ENCODE measurements around the gene ZNF813. TPM values are rescaled to one million over a fixed set of nuclear protein-coding genes. Genes with fewer than 3 reads are reported as not detected.
"Not testable (repeated sequence)": the region's sequence is repeated elsewhere in the genome, so short reads cannot be mapped to it uniquely, and the experiment has no call there.

The ZNF813 gene
- polyA plus RNA-seq, 3 donors: 0.74 to 1.1 (median 0.95) TPM

DNA sequence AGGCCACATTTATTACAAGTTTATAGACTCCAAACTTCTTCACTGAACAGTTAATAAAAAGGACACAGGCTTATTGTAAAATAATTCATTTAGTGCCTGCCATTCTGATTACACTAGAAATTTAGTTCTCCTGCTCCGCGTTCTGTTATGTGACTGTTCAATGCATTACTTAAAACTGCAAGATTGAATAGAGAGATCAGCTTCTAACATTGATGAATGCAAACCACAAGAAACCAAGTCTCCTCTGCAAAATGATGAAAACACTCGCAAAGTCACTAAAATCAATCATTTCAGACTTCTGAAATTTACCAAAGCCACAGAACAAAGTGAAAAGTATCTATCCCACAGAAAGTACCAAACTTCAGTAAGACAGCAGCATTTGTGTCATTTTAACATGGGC is 47.5 kb downstream of the ZNF813 start:
- 93 to 100% (median 95%) methylated on average over 3 of the region's 3 CpGs for WGBS, 3 donors
- not testable (repeated sequence) for H3K27ac ChIP-seq (ENCODE audit: low read depth, low read length)

DNA sequence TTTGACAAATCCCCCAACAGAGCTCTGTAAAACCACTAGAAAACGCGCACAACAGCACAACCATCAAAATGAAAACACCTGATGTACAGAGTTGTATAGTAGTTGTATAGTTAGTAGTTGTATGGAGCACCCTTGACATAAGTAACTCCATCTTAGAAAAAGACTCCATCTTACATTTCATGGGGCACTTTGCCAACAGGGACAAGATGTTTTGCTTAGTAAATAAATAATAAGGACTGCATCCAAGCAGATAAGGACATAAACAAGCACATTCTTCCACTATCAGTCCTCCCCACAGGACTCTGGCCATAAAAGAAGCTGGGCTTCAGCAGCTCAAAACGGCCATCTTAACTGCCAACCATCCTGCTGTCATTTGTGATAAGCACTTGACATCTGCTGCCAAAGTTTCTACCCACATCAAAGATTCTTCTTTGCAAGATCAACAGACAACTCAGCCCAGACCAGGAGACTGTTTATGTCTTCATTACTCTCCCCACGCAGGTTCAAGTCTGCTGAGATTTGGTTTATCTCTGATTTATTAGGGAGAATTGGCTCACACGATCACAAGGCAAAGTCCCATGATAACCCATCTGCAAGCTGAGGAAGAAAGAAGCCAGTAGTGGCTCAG is 49.7 kb downstream of the ZNF813 start:
- H3K27ac ChIP-seq (ENCODE audit: low read depth, low read length): no peak overlapping the region
- 56 to 72% (median 68%) methylated on average over 5 of the region's 5 CpGs for WGBS, 3 donors

DNA sequence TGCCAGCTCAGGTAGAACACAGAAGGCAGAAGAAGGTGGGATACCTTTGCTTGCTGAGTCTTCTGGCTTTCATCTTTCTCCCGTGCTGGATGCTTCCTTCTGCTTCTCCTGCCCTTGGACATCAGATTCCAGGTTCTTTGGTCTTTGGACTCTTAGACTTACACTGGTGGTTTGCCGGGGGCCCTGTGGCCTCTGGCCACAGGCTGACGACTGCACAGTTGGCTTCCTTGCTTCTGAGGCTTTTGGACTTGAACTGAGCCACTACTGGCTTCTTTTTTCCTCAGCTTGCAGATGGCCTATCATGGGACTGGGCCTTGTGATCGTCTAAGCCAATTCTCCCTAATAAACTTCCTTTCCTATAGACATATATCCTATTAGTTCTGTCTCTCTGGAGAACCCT is 50.6 kb downstream of the ZNF813 start:
- 76 to 79% (median 77%) methylated on average over 4 of the region's 4 CpGs for WGBS, 3 donors
- no peak overlapping the region for H3K27ac ChIP-seq (ENCODE audit: low read depth, low read length)

DNA sequence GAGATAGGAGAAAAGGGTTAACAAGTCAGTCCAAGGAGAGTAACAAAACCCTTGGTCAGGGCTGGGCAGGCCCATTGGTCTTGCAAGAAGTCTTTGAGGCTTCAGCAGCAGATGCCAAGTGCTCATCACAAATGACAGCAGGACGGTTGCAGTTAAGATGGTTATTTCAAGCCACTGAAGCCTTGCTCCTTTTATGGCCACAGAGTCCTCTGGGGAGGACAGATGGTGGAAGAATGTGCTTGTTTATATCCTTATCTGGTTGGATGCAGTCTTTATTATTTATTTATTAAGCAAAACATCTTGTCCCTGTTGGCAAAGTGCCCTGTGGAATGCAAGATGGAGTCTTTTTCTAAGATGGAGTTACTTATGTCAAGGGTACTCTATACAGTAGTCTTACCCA is 51.2 kb downstream of the ZNF813 start:
- WGBS, 3 donors: 55 to 67% (median 65%) methylated on average over 1 of the region's 1 CpG
- H3K27ac ChIP-seq (ENCODE audit: low read depth, low read length): no peak overlapping the region

DNA sequence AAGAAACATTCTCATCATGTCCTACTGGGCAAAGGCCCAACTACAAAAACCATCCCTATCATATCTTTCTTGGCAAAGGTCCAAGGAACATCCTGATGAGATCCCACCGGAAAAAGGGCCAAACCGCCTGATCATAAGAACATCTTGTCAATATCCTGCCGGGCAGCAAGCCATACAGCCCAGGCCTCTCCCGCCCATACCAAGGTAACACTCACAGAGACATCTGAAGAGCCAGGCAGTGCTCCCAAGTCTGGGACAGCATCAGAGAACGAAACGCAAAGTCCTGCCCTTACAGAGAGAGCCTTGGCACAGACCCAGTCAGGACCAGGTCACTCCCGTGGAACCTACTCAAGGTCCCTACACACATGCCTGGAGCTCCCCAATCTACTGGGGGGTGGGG is 51.9 kb downstream of the ZNF813 start:
- 63 to 70% (median 66%) methylated on average over 7 of the region's 7 CpGs for WGBS, 3 donors
- no peak overlapping the region for H3K27ac ChIP-seq (ENCODE audit: low read depth, low read length)

DNA sequence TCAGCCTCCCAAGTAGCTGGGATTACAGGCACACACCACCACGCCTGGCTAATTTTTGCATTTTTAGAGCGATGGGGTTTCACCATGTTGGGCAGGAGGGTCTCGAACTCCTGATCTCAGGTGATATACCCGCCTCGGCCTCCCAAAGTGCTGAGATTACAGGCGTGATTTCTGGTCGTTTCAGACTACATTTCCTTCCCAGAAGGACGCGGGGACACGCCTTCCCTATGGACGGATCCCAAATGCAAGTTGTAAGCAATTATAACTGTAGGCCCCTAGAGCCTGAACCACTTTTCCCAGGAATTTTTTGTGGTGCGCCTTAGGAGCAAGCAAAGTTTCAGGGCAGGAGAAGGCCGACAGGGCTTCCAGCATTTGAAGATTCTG is 52.6 kb downstream of the ZNF813 start:
- H3K27ac ChIP-seq (ENCODE audit: low read depth, low read length): no peak overlapping the region
- WGBS, 3 donors: 53 to 62% (median 58%) methylated on average over 13 of the region's 13 CpGs

DNA sequence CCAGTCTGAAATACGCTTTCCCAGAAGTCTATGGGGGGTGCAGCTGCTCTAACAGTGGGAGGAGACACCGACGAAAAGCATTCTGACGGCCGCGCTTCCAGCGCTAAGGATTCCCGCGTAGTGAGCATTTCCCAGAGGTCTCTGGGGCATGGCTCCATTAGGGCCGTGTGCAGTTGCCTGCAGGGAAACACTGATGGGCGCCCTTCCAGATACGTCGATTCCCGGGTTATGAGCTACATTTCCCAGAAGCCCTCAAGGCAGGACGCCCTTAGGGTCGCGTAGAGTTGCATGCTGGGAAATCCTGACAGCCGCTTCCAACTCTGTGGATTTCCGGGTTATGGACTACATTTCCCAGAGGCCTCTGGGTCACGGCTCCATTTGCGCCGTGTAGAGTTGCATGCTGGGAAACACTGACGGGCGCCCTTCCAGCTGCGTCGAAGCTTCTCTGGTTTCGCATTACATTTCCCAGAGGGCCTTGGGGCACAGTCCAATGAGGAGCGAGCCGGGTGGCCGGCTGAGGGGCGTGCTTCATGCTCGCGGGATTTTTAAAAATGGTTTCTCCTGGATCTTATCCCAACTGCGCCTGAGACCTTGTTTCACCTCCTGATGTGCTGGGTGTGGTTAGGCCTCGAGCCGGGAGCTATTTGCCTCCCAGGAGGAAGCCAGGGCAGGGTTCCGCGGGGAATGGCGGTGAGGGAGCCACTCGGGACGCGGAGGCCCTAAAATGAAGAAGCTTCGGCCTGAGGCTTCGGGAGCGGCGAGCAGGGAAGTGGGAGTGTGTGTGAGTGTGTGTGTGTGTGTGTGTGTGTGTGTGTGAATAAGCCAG is 53.2 kb downstream of the ZNF813 start:
- 0 to 1% (median 1%) methylated on average over 46 of the region's 46 CpGs for WGBS, 3 donors
- no peak overlapping the region for H3K27ac ChIP-seq (ENCODE audit: low read depth, low read length)

DNA sequence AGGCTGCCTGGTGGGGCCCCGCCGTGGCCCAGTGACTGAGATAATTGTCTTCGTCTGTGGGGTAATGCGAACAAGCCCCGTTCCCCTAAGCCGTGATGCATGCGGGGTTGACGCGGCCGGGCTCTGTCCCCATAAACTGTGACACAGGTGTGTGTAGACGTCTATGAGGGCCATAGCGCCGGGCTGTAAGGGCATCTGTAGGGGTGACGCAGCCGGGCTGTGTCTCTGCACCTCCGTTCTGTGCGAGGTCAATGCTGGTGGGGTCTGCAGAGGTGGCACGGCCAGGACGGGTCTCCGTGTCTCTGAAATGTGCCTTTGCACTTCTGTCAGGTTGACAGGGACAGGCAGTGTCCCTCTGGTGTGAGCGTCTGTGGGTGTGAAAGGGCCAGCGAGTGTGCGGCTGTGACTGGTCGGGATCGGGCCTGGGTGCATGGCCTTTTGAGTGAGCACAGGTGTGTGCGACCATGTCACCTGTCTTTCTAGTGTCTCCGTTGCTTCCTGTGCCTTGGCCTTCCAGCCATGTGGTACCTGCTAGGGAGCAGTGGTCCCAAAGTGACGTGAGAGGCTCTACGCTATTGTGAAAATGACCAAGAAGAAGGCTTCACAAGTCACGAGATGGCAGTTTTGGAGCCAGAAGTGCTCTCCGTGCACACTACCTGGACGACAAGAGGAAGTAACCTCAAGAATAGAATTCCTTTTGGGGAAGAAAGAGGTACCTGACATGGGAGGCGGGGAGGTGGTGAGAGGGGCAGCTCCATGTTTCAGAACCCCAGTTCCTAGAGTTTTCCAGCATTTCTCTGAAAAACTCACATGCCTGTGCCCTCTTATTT is 54.1 kb downstream of the ZNF813 start:
- WGBS, 3 donors: 20 to 21% (median 20%) methylated on average over 31 to 33 of the region's 33 CpGs
- H3K27ac ChIP-seq (ENCODE audit: low read depth, low read length): no peak overlapping the region

DNA sequence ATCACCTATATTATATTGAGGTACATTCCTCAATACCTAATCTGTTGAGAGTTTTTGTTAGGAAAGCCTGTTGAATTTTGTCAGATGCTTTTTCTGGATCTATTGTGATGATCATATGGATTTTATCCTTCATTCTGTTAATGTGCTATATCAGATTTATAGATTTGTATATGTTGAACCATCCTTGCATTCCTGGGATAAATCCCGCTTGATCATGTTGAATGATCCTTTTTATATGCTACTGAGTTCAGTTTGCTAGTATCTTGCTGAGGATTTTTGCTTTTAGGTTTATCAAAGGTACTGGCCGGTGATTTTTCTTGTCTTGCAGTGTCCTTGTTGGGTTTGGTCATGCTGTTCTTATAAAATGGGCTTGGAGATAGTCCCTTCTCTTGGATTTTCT is 58.4 kb downstream of the ZNF813 start:
- H3K27ac ChIP-seq (ENCODE audit: low read depth, low read length): no peak overlapping the region
- 96 to 99% (median 98%) methylated on average over 2 of the region's 2 CpGs for WGBS, 3 donors

DNA sequence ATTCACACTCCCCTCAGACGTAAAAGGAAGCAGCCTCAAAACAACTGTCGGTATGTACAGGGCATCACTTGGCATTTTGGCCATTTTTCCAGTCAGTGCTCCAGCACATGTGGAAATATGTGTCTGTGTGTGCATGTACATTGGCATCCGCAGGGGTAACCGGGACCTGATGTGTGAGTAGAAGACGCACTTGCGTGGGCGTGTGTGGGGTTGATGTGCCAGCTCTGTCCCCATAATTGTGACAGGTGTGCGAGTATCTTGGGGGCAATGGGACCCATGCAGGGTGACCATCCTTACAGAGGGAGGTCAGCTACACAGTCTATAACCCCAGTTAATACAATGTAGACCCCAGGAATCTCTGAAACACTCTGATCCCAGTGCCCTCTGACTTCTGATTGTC is 63.1 kb downstream of the ZNF813 start:
- WGBS, 3 donors: 90 to 97% (median 94%) methylated on average over 8 of the region's 8 CpGs
- no peak overlapping the region for H3K27ac ChIP-seq (ENCODE audit: low read depth, low read length)

DNA sequence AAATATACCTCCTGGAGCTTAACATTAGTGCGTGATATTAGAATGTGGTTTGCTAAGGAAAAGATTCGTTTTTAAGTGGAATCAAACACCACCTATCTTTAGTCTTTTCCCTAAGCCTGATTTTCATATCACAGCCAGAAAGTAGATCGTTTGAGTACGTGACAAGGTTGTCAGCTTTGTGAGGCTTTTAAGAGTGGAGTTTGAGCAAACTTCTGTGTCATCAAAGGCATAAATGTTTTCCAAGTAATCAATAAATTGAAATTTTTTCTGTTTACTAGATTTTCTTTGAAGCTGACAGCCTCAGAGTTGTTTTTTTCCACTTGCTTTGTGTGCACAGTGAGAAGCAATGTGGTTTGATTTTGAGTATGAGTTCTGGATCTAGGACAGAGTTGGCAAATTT is 63.9 kb downstream of the ZNF813 start:
- 42 to 86% (median 83%) methylated on average over 4 of the region's 4 CpGs for WGBS, 3 donors

DNA sequence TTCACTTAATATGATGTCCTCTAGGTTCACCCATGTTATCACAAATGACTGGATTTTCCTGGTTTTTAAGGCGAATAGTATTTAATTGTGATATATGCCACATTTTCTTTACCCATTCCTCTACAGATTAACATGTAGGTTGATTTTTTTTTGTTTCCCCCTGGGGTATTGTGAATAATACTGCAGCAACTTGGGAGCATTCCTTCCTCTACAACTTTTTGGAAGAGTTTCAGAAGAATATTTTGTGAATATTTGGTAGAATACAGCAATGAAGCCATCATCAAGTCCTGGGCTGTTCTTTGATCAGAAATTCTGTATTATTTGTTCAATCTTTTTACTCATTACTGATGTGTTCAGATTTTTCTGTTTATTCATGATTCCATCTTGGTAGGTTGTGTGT is 64.8 kb downstream of the ZNF813 start:
- WGBS, 3 donors: 83 to 94% (median 86%) methylated on average over 1 of the region's 1 CpG
- no peak overlapping the region for H3K27ac ChIP-seq (ENCODE audit: low read depth, low read length)

More for the DNA sequence above, 63.9 kb downstream of the ZNF813 start:
- H3K27ac ChIP-seq (ENCODE audit: low read depth, low read length): no peak overlapping the region

DNA sequence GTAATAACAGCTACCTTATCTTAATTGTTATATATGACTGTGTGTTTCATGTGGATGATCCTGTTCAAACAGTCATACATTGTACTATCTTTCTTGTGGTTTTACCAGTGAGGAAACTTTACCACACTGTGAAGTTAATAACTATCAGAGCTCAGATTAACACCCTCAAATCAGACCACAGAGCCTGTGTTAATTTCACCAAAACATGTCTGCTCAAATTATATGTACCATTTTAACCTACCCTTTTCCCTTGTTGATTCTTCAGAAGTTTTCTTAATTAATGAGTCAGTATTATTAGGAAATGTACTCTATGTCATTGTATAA is 68.7 kb downstream of the ZNF813 start:
- no peak overlapping the region for H3K27ac ChIP-seq (ENCODE audit: low read depth, low read length)

DNA sequence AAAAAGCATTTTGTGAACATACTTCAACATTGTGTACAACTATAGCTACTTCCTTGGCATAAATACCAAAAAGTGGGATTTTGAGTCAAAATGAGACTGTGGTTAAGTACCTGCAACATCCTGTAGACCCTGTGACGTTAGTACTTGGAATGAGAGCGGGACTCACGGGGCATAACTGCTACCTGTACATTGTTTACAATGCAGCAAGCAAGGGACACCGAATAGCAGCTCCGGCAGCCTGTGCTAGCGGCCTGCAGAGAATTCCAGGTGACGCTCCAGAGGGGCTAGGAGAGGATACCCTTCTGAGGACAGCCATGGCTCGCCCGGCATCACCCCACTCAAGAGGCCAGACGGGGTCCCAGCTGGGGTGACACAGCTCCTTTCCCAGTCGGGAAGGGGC is 69.6 kb downstream of the ZNF813 start:
- peak overlapping the region; percentile 3 for H3K27ac ChIP-seq (ENCODE audit: low read depth, low read length)
- 58 to 66% (median 59%) methylated on average over 11 of the region's 11 CpGs for WGBS, 3 donors

DNA sequence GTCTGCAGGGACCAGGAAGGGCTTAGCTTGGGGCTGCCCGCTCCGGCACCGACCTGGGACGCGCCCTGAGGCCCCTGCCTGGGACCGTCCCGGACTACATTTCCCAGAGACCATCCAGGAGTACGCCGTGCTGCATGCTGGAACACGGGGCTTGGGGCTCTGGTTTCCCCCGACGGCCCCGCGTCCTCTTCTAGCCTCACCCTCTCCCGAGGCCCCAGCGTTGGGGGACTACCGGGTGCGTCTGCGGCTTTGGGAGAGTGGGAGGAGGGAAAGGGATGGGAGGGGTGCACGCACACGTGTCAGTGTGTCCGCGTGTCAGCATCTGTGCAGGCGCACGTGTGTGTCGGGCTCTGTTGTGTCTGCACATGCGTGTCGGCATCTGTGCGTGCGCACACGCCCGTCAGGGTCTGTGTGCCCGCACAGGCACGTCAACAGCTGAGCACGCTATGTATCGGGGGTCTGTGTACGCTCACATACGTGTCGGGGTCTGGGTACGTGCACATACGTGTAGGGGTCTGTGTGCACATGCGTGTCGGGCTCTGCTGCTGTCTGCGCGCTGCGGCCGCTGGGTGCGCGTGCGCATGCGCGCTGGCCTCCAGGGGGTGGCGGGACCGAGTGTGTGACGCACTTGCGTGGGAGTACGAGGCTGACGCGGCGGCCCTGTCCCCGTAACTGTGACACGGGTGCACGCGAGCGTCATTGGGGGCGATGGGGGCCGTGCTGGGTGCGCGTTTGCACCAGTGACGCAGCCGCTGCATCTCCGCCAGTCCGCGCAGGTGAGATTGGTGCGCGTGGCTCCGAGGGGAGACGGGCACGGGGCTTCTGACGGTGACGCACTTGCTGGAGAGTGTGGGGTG is 70.2 kb downstream of the ZNF813 start, which contains the start of gene ZNF331:
ZNF331 (plus strand) TSS at position 625 of the 857 bp plus-strand sequence. CDS start 31,232 bp downstream, outside the sequence.
- WGBS, 3 donors: 48 to 57% (median 53%) methylated on average over 81 of the region's 81 CpGs
- H3K27ac ChIP-seq (ENCODE audit: low read depth, low read length): peak within 1 kb of the TSS; percentile 3

DNA sequence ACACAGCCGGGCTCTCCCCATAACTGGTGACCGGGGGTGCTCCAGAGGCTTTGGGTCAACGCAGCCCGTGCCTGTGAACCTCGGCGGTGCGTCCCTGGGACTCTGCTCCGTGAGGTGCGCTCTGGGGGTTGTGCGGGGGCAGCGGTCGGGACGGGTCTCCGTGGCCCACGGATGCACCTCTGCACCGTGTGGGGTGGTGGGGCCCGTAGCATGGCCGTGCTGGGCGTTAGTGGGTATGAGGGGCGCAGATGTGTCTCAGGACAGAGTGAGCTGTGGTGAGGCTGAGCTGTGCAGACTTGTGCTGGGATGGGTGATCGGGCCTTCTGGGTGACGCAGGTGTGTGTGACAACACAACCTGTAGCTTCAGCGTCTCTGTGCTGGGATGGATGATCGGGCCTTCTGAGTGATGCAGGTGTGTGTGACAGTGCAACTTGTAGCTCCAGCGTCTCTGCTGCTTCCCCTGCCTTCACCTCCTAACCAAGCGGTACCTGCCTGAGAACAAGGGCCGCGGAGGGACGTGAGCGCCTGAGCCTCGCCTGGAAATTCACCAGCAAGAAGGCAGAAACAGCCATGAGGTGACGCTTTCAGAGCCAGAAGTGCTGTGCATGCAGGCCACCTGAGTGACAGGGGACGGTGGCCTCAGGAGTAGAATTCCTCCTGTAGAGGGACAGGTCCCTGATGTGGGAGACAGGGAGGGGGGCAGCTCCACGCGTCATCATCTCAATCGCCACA is 71.0 kb downstream of the ZNF813 start:
- H3K27ac ChIP-seq (ENCODE audit: low read depth, low read length): no peak overlapping the region
- WGBS, 3 donors: 52 to 60% (median 53%) methylated on average over 36 of the region's 36 CpGs

DNA sequence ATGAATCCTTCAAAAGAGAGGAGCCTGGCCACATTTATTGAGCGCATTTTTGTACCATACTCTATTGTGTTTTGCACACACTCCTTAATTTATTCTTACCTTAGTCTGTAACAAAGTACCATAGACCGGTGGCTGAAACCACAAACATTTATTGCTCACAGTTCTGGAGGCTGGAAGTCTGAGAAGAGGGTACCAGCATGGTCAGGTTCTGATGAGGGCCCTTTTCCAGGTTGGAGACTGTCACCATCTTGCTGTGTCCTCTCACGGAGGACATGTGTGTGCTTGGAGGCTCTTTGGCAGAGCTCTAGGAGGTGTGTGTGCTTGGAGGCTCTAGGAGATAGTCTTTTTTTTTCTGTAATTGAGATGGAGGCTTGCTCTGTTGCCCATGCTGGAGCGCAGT is 72.6 kb downstream of the ZNF813 start:
- H3K27ac ChIP-seq (ENCODE audit: low read depth, low read length): no peak overlapping the region

DNA sequence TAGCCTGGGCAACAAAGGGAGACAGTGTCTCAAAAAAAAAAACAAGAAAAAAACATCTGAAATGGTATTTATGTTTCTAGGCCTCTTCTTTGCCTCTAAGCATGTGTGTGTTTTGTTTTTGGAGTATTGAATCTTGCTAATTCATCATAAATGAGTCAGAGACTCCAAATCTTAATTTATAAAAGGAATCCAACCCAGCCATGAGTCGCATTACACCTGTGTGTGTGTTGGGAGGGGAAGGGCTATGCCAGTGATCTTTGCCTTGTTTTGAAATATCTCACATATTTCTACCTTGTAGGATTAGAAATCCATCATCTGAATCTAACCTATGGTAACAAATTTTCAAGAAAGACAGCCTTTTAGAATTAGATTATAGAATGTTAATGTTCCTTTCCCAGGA is 74.4 kb downstream of the ZNF813 start:
- 85 to 94% (median 86%) methylated on average over 1 of the region's 1 CpG for WGBS, 3 donors
- H3K27ac ChIP-seq (ENCODE audit: low read depth, low read length): no peak overlapping the region

More for the DNA sequence above, 72.6 kb downstream of the ZNF813 start:
- WGBS, 3 donors: 77 to 93% (median 82%) methylated on average over 4 of the region's 4 CpGs

Measured in adipose tissue (tissue), 3 donors.